HUES64 (cell line): ENCODE data around the gene SLC9A1.

Source experiments
- H3K27ac ChIP-seq: 2 replicates; pipeline ENCODE4 v1.7.0; 2013; ENCODE audit warnings: low read depth, low read length, inconsistent platforms
- H3K27me3 ChIP-seq: 2 replicates; pipeline ENCODE4 v1.6.1; 2013; ENCODE audit warnings: mild to moderate bottlenecking, low read length; ENCODE audit not compliant: insufficient read depth
- H3K36me3 ChIP-seq: 2 replicates; pipeline ENCODE4 v1.6.1; 2013; ENCODE audit warnings: mild to moderate bottlenecking, low read length; ENCODE audit not compliant: insufficient read depth
- H3K4me1 ChIP-seq: 2 replicates; pipeline ENCODE4 v1.6.1; 2013; ENCODE audit warnings: mild to moderate bottlenecking, low read length, moderate library complexity; ENCODE audit not compliant: insufficient read depth
- H3K4me3 ChIP-seq: 2 replicates; pipeline ENCODE4 v1.5.1; 2013; ENCODE audit warnings: mild to moderate bottlenecking, low read length, moderate library complexity
- H3K9ac ChIP-seq: 2 replicates; pipeline ENCODE4 v1.6.1; 2013; ENCODE audit warnings: mild to moderate bottlenecking, low read depth, low read length
- H3K9me3 ChIP-seq: 2 replicates; pipeline ENCODE4 v1.6.1; 2013; ENCODE audit warnings: low read depth, low read length; ENCODE audit not compliant: insufficient read depth
- WGBS: fragments of 150-250, 120-280 bp; methylation state at CpG from one replicate; pipeline ENCODE4 v1.1.7; 2013; ENCODE audit warnings: missing lambda C conversion rate; 5-methylcytosine and 5-hydroxymethylcytosine counted together

SLC9A1 gene

DNA sequence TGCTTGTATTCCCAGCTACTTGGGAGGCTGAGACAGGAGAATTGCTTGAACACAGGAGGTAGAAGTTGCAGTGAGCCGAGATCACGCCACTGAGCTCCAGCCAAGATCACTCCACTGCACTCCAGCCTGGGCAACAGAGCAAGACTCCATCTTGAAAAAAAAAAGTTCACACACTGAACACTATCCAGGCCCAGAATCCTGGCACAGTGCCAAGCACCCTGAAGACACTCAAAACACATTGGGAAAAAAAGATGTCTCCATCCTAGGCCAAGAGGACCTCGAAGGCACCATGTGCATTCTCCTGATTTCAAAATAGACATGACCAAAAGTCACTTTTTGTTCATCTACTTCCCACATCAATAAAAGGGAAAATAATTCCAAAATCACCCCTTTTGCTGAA lies 38.7 kb downstream of the SLC9A1 start:
- Histone ChIP-seq H3K27me3 (no peaks in the 10 kb centered on the region), H3K36me3 (no peaks in the 10 kb centered on the region), H3K4me3 (no peak overlapping the region), H3K9me3 (no peaks in the 10 kb centered on the region), H3K9ac (no peak overlapping the region), H3K27ac (no peak overlapping the region), H3K4me1 (peaks cover 14% of the 10 kb centered on the region; the same call in 1 of the 2 replicates)
- WGBS = 88% methylated on average over 3 of the region's 3 CpGs

DNA sequence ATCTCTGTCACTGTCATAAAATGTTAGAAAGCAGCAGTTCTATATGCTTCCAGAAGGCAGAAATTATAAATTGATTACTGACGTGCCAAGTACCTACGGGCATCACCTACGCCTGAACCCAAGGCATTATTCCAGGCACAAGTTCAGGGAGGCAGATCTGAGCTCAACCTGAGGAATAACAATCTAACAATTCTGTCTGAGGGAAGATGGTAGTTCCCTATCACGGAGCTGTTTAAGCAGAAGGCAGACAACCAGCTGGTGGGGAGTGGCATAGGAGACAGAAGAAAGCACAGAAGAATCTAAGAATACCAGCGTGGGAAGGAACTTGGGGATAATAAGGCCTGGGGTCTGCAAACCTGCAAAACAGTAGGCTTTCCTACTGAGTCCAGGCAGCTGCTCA lies 40.4 kb downstream of the SLC9A1 start:
- no peaks in the 10 kb centered on the region for H3K27me3 ChIP-seq
- no peaks in the 10 kb centered on the region for H3K36me3 ChIP-seq
- 93% methylated on average over 5 of the region's 5 CpGs for WGBS
- H3K27ac ChIP-seq = no peak overlapping the region
- no peak overlapping the region for H3K9ac ChIP-seq
- H3K4me1 ChIP-seq = peaks cover 11% of the 10 kb centered on the region; the same call in 1 of the 2 replicates
- H3K4me3 ChIP-seq = no peak overlapping the region
- no peaks in the 10 kb centered on the region for H3K9me3 ChIP-seq

DNA sequence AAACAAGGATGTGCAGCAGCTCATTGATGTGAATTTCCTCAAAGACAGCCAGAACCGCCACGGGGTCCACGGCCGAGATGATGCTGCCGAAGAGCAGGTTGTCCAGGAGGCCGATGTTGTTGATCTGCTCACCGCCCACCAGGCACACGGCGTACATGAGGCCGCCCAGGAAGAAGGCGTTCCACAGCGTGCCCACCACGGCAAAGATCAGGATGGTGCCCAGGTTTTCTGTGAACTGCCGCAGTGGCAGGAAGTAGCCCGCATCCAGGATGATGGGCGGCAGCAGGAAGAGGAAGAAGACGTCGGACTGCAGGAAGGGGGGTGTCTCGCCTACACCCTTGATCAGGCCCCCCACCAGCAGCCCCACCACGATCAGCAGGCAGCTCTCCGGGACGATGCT lies 41.1 kb downstream of the SLC9A1 start:
- 97% methylated on average over 22 of the region's 22 CpGs for WGBS

DNA sequence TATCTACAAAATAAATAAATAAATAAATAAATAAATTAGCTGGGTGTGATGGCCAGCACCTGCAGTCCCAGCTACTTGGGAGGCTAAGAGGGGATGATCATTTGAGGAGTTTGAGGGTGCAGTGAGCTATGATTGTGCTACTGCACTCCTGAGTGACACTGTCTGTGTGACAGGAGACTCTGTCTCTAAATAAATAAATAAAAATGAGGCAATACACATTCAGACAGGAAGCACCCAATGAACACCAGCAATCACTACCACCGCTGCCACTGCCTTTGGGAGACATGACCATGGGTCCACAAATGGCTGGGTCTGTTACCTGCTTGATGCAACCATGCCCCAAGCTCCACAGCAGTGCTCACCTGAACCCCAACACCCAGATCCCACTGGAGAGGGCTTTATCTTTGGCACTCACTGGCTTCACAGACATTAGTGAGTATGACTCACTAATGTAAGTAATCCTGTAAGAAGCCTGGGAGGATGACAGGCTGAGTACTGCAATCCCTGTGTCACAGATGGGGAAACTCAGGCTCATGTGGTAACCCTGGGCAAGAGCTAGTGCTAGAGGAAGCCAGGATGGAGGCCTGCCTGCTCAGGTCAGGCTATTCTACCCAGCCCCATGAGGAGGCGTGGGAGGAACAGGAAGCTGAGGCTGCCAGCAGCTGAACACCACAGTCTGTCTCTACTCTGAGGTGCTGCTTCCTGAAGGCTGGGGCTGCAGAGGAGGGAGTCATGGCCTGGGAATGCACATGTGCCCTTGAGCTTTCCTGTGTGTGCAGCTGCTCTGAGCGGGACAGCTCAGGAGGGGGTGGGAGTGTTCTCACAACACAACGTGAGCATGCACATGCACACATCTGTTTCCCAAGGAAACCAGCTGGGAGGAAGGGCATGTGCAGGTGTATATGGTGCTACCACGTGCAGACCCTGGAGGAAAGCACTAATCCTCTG lies 43.0 kb downstream of the SLC9A1 start:
- no peaks in the 10 kb centered on the region for H3K36me3 ChIP-seq
- no peaks in the 10 kb centered on the region for H3K27me3 ChIP-seq
- WGBS = 77% methylated on average over 5 of the region's 5 CpGs
- no peak overlapping the region for H3K9ac ChIP-seq
- H3K4me3 ChIP-seq = no peak overlapping the region
- no peaks in the 10 kb centered on the region for H3K9me3 ChIP-seq
- no peaks in the 10 kb centered on the region for H3K4me1 ChIP-seq
- no peak overlapping the region for H3K27ac ChIP-seq

More for the DNA sequence above, 41.1 kb downstream of the SLC9A1 start:
- Histone ChIP-seq H3K9ac (no peak overlapping the region), H3K4me1 (peaks cover 6% of the 10 kb centered on the region; the same call in 1 of the 2 replicates), H3K36me3 (no peaks in the 10 kb centered on the region), H3K27me3 (no peaks in the 10 kb centered on the region), H3K4me3 (no peak overlapping the region), H3K9me3 (no peaks in the 10 kb centered on the region), H3K27ac (no peak overlapping the region)

DNA sequence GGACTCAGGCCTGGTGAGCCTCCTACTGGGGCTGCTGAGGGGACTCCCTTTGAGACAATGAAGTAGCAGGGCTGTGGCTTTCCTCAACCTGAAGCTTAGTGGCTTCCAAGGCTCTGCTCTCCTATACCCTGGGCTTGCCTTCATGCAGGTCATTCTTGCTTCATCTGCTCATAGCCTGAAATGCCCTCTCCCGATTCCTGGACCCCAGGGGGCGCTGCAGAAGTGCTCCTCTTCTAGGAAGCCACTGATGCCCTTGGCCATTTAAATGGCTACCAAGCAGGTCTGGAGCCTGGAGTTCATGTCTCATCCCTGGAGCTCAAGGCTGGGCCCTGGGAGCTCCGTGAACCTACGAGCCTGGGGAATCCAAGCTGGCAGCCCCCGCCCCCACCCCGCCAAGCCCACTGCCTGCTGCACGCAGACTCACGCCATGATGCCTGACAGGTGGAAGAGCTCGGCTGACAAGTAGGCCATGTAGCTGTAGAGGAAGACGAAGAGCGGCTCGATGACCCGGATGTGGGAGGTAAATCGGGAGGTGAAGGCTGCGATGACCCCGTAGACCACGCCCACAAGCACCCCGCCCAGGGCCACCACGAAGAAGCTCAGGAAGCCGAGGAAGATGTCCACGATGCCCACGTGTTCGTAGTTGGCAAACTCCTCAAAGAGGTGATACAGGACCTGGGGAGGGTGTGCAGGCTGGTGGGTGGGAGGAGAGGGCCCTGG lies 45.7 kb downstream of the SLC9A1 start:
- 0 out of 2 replicates have a peak, but pooled peaks cover 8% of the 10 kb centered on the region for H3K36me3 ChIP-seq
- WGBS = 95% methylated on average over 23 of the region's 23 CpGs
- no peak overlapping the region for H3K9ac ChIP-seq
- H3K4me1 ChIP-seq = no peaks in the 10 kb centered on the region
- no peak overlapping the region for H3K4me3 ChIP-seq
- H3K27me3 ChIP-seq = no peaks in the 10 kb centered on the region
- H3K27ac ChIP-seq = no peak overlapping the region
- H3K9me3 ChIP-seq = no peaks in the 10 kb centered on the region

DNA sequence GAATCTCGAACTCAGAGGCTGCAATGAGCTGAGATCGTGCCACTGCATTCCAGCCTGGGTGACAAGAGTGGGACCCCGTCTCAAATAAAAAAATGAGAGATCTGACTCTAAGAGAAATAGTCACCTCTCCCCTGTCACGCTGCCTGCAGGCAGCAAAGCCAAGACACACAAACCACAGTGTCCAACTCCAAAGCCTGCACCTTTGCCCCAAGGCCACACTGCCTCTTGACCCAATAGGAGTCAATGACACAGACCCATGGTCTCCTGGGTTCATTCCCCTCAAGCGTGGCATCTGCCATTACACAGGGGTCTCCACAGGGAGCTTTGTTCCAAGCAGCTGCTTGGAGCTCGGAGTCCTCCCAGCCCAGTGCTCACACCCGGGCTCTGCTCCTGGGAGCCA lies 46.3 kb downstream of the SLC9A1 start:
- Histone ChIP-seq H3K27ac (no peak overlapping the region), H3K9me3 (no peaks in the 10 kb centered on the region), H3K4me3 (no peak overlapping the region), H3K9ac (no peak overlapping the region), H3K27me3 (no peaks in the 10 kb centered on the region), H3K4me1 (no peaks in the 10 kb centered on the region), H3K36me3 (0 out of 2 replicates have a peak, but pooled peaks cover 8% of the 10 kb centered on the region)
- 97% methylated on average over 7 of the region's 7 CpGs for WGBS

DNA sequence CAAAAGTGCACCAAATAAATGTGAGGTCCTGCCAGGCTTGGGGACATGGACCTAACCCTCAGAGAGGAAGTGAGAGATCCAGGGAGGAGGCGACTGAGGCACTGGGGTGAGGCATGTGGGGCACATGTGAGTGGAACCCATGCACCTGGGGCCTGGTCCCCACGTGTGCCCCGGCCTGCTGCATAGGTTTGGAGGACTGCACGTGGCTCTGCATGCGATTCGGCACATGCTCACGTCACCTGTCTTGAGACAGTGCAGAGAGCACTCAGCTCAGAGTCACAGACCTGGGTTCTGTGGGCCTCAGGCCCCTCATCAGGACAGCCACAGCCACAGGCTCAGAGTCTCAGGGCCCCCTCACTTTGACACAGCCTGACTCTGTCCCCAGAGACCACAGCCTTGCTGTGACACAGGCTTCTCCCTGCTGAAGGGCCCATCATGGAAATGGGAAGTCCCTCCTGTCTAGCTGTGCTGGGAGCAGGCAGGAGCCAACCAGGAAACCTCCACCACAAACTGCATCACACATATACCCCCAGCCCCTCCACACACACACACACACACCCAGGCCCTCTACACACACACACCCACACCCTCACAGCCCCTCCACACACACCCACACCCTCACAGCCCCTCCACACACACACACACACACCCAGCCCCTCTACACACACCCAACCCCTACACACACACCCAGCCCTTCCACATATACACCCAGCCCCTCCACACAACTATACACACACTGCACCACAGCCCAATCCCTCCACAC lies 48.2 kb downstream of the SLC9A1 start:
- Histone ChIP-seq H3K9ac (no peak overlapping the region), H3K27ac (no peak overlapping the region), H3K36me3 (0 out of 2 replicates have a peak, but pooled peaks cover 8% of the 10 kb centered on the region), H3K4me1 (no peaks in the 10 kb centered on the region), H3K27me3 (no peaks in the 10 kb centered on the region), H3K4me3 (no peak overlapping the region), H3K9me3 (no peaks in the 10 kb centered on the region)
- WGBS = 86% methylated on average over 7 of the region's 7 CpGs

DNA sequence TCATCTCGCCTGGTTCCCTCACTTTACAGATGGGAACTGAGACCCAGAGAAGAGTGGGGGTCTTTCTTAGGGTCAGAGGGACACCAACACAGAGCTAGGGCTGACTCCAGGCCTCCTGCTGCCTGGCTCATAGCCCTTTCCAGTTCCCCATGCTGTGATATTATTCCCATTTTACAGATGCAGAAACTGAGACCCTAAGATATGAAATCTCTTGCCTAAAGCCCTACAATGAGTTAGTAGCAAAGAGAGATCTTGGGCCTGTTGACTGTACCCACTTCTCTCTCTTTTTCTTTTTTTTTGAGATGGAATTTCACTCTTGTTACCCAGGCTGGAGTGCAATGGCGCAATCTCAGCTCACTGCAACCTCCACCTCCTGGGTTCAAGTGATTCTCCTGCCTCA lies 49.9 kb downstream of the SLC9A1 start:
- Histone ChIP-seq H3K4me1 (0 out of 2 replicates have a peak, but pooled peaks cover 3% of the 10 kb centered on the region), H3K27ac (no peak overlapping the region), H3K9ac (no peak overlapping the region), H3K9me3 (no peaks in the 10 kb centered on the region), H3K27me3 (no peaks in the 10 kb centered on the region), H3K4me3 (no peak overlapping the region), H3K36me3 (0 out of 2 replicates have a peak, but pooled peaks cover 11% of the 10 kb centered on the region)
- 96% methylated on average over 2 of the region's 2 CpGs for WGBS

DNA sequence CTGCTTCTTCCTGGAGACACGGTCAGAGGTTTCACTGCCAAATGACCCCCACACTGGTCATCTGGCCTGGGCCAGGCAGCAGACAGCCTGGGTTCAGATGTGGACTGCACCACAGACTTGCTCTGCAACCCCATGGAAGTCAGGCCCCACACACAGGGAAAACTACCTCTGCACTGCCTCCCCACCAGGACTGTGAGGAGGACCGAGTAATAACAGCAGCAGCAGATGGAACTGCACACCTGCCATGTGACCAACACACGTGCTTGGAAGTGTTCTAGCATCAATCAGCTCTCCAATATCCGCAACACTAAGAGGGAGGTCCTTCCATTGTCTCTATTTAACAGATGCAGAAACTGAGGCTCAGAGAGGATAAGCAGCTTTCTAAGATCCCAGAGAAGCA lies 51.4 kb downstream of the SLC9A1 start:
- H3K27ac ChIP-seq = no peak overlapping the region
- peaks cover 17% of the 10 kb centered on the region for H3K4me1 ChIP-seq
- 0 out of 2 replicates have a peak, but pooled peaks cover 11% of the 10 kb centered on the region for H3K36me3 ChIP-seq
- H3K4me3 ChIP-seq = no peak overlapping the region
- 94% methylated on average over 4 of the region's 4 CpGs for WGBS
- no peak overlapping the region for H3K9ac ChIP-seq
- H3K9me3 ChIP-seq = no peaks in the 10 kb centered on the region
- H3K27me3 ChIP-seq = no peaks in the 10 kb centered on the region

DNA sequence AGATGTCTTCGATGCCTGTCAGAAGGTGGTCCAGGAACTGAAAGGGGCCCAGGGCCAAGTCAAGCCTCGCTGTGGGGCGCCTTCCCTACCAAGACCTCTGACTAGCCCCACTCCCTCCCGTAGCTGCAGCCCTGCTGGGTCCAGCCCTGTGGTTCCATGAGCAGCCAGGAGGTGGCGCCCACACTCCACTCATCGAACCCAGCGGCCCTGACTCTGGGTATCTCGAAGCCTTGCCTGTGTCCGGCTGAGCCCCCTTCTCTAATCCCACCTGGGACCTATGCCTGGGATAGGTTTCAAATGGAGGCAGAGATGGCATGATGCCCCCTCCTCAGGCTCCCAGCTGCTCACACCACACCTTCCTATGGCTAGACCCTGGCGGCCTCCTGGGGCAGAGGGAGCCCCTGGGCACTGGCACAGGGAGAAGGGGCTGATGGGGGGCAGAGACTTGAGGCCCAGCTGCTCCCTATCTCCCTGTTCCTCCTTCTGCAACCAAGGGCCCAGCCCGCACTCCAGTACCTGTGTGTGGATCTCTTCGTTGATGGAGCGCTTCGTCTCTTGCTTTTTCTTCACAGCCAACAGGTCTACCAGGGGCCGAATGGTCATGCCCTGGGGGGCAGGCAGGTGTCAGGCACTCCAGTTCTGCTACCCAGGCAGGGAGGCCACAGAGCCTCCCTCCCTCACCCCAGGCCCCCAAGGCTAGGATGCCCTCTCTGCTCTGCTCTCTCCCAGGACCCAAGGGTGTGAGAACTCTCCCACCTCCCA lies 52.0 kb downstream of the SLC9A1 start:
- WGBS = 48% methylated on average over 15 of the region's 15 CpGs
- H3K27me3 ChIP-seq = no peaks in the 10 kb centered on the region
- no peak overlapping the region for H3K27ac ChIP-seq
- H3K4me3 ChIP-seq = no peak overlapping the region
- no peak overlapping the region for H3K9ac ChIP-seq
- peaks cover 17% of the 10 kb centered on the region for H3K4me1 ChIP-seq
- H3K9me3 ChIP-seq = no peaks in the 10 kb centered on the region
- 0 out of 2 replicates have a peak, but pooled peaks cover 11% of the 10 kb centered on the region for H3K36me3 ChIP-seq
